Upper lobe of right lung (tissue), 1 donor: ENCODE data around the gene ZNF80. TPM values are rescaled to one million over a fixed set of nuclear protein-coding genes. Genes with fewer than 3 reads are reported as not detected.
"Not testable (repeated sequence)": the region's sequence is repeated elsewhere in the genome, so short reads cannot be mapped to it uniquely, and the experiment has no call there.

Source experiments
- ATAC-seq: fragments of 200-7000 bp; cut with Tn5 transposase; one replicate; pipeline ENCODE4 v1.9.1; 2020; ENCODE audit warnings: mild to moderate bottlenecking, moderate library complexity
- DNase-seq: peaks from one replicate; pipeline ENCODE4 v3.0.0-alpha.2; 2020
- H3K27ac ChIP-seq: fragments of 200-600 bp; one replicate; pipeline ENCODE4 v1.8.0; 2022
- H3K27me3 ChIP-seq: fragments of 200-600 bp; one replicate; pipeline ENCODE4 v1.8.0; 2022; ENCODE audit warnings: mild to moderate bottlenecking
- H3K36me3 ChIP-seq: fragments of 200-600 bp; one replicate; pipeline ENCODE4 v1.8.0; 2022
- H3K4me1 ChIP-seq: fragments of 200-600 bp; one replicate; pipeline ENCODE4 v1.8.0; 2022
- H3K4me3 ChIP-seq: fragments of 200-600 bp; one replicate; pipeline ENCODE4 v1.8.0; 2022; ENCODE audit warnings: mild to moderate bottlenecking
- H3K9me3 ChIP-seq: fragments of 200-600 bp; one replicate; pipeline ENCODE4 v1.8.0; 2022
- intact Hi-C: fragments of 100-400 bp; cut with DNase I; formaldehyde crosslinking; loops from one replicate; pipeline ENCODE4 v1.11.0; 2022
- long read RNA-seq: library from polyadenylated mRNA; unstranded; transcript quantifications from one replicate; pipeline ENCODE4 v2.0.0, GENCODE V29; 2021
- total RNA-seq: library from RNA; stranded (reverse); fragmentation: NEBNext Ultra II Directional; extraction: Animal tissue kit (Norgen Biotek cat#: 25700); gene quantifications from one replicate; pipeline ENCODE4 v1.2.1, GENCODE V29; 2021
- TF ChIP-seq, protein P1 (sequence below): fragments of 200-600 bp; IDR thresholded peaks from one replicate; pipeline ENCODE4 v1.8.0; 2022; ENCODE audit warnings: antibody characterized with exemption
- donor health status: DM: no; HTN: yes; CAD: no; lungs with severe emphysema.

ZNF80 gene
- not detected for total RNA-seq
- long read RNA-seq: 0 reads

DNA sequence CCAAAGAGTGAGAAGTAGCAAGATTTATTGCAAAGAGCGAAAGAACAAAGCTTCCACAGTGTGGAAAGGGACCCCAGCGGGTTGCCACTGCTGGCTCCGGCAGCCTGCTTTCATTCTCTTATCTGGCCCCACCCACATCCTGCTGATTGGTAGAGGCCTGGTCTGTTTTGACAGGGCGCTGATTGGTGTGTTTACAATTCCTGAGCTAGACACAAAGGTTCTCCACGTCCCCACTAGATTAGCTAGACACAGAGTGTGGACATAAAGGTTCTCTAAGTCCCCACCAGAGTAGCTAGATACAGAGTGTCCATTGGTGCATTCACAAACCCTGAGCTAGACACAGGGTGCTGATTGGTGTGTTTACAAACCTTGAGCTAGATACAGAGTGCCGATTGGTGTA, at the start of gene ZNF80:
ZNF80 (minus strand) TSS at position 101 of the 400 bp plus-strand sequence. CDS start 504 bp downstream, outside the sequence.
- H3K4me1 ChIP-seq, H3K36me3 ChIP-seq, intact Hi-C loops, H3K4me3 ChIP-seq, H3K27ac ChIP-seq, DNase-seq, H3K27me3 ChIP-seq, H3K9me3 ChIP-seq, ATAC-seq: not testable (repeated sequence)

DNA sequence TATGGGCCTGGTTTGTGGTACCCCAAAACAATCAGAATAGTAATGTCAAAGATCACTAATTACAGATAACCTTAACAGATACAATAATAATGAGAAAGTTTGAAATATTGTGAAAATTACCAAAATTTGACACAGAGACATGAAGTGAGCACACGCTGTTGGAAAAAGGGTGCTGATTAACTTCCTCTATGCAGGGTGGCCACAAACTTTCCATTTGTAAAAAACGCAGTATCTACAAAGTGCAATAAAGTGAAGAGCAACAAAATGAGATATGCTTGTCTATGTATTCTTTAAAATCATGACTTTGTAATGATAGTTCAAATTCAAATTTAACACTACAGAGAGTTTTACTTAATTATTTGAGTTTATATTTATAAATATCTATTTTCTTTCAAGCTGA, 48.9 kb upstream of the ZNF80 start:
- Histone ChIP-seq H3K4me1 (no peaks in the 10 kb centered on the region), H3K36me3 (no peaks in the 10 kb centered on the region), H3K27me3 (no peaks in the 10 kb centered on the region), H3K27ac (no peak overlapping the region), H3K4me3 (no peak overlapping the region), H3K9me3 (no peaks in the 10 kb centered on the region)
- intact Hi-C loops: no loop called here
- DNase-seq (no peak), ATAC-seq (no peak)
- TF ChIP-seq, protein P1, sequence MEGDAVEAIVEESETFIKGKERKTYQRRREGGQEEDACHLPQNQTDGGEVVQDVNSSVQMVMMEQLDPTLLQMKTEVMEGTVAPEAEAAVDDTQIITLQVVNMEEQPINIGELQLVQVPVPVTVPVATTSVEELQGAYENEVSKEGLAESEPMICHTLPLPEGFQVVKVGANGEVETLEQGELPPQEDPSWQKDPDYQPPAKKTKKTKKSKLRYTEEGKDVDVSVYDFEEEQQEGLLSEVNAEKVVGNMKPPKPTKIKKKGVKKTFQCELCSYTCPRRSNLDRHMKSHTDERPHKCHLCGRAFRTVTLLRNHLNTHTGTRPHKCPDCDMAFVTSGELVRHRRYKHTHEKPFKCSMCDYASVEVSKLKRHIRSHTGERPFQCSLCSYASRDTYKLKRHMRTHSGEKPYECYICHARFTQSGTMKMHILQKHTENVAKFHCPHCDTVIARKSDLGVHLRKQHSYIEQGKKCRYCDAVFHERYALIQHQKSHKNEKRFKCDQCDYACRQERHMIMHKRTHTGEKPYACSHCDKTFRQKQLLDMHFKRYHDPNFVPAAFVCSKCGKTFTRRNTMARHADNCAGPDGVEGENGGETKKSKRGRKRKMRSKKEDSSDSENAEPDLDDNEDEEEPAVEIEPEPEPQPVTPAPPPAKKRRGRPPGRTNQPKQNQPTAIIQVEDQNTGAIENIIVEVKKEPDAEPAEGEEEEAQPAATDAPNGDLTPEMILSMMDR: no peak

DNA sequence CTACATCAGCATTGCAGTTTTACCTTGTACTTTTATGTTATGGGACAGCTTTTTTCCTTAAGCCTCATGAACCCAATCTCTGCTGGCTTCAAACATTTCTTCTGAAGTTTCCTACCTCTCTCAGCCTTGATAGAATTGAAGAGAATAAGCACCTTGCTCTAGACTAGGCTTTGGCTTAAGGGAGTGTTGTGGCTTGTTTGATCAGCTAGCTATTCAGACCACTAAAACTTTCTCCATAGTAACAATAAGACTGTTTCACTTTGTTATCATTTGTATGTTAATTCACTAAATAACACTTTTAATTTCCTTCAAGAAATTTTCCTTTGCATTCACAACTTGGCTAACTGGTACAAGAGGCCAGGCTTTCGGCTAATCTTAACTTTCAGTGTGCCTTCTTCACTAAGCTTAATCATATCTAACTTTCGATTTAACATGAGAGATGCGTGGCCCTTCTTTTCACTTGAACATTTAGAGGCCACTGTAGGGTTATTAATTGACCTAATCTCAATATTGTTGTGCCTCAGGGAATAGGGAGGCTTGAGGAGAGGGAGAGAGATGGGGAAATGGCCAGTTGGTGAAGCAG, 48.4 kb upstream of the ZNF80 start:
- H3K4me3 ChIP-seq: no peak overlapping the region
- DNase-seq: no peak
- H3K36me3 ChIP-seq: no peaks in the 10 kb centered on the region
- no peaks in the 10 kb centered on the region for H3K9me3 ChIP-seq
- no peak overlapping the region for H3K27ac ChIP-seq
- H3K4me1 ChIP-seq: no peaks in the 10 kb centered on the region
- TF ChIP-seq, protein P1: no peak
- intact Hi-C loops: no loop called here
- no peak for ATAC-seq
- no peaks in the 10 kb centered on the region for H3K27me3 ChIP-seq

DNA sequence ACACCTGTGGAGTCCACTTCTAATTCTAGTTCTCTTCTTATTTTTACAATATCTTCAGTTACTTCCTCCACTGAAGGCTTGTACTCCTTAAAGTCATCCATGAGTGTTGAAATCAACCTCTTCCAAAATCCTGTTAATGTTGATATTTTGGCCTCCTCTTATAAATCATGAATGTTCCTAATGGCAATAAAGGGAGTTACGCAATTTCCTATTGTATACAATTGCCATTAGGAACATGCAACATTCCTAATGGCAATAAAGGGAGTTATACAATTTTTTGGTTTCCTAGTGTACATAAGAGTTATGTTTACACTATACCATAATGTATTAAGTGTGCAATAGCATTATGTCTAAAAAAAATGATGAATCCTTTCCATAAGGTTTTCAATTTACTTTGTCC, 47.3 kb upstream of the ZNF80 start:
- no peak for DNase-seq
- ATAC-seq: no peak
- Histone ChIP-seq H3K9me3 (no peaks in the 10 kb centered on the region), H3K27ac (no peak overlapping the region), H3K36me3 (no peaks in the 10 kb centered on the region), H3K4me1 (no peaks in the 10 kb centered on the region), H3K4me3 (no peak overlapping the region), H3K27me3 (no peaks in the 10 kb centered on the region)
- TF ChIP-seq, protein P1: no peak
- intact Hi-C loops: no loop called here

DNA sequence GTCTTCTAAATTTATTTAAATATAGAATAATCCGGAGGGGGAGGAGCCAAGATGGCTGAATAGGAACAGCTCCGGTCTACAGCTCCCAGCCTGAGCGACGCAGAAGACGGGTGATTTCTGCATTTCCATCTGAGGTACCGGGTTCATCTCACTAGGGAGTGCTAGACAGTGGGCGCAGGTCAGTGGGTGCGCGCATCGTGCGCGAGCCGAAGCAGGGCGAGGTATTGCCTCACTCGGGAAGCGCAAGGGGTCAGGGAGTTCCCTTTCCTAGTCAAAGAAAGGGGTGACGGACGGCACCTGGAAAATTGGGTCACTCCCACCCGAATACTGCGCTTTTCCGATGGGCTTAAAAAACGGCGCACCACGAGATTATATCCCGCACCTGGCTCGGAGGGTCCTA, 39.5 kb upstream of the ZNF80 start:
- ATAC-seq, DNase-seq, H3K36me3 ChIP-seq, H3K9me3 ChIP-seq, H3K27me3 ChIP-seq, intact Hi-C loops, H3K4me1 ChIP-seq, H3K27ac ChIP-seq, H3K4me3 ChIP-seq: not testable (repeated sequence)

DNA sequence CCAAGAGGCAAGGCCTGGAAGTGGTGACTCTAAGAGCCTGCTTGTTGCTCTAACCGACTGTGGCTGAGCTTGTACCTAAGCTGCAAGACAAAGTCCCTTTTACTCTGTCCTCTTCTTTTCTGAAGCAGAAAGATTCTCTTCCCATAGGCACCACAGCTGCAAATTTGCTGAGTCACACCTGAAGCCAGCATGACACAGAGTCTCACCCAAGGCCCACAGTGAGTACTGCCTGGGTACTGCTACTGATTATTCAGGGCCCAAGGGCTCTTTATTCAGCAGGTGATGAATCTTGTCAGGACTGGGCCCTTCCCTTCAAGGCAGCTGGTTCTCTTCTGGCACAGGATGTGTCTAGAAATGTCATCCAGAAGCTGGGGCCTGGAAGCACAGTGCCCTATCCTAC, 37.6 kb upstream of the ZNF80 start:
- DNase-seq (no peak), ATAC-seq (no peak)
- TF ChIP-seq, protein P1: no peak
- Histone ChIP-seq H3K9me3 (no peaks in the 10 kb centered on the region), H3K27me3 (no peaks in the 10 kb centered on the region), H3K27ac (no peak overlapping the region), H3K36me3 (no peaks in the 10 kb centered on the region), H3K4me1 (no peaks in the 10 kb centered on the region), H3K4me3 (no peak overlapping the region)
- intact Hi-C loops: no loop called here

DNA sequence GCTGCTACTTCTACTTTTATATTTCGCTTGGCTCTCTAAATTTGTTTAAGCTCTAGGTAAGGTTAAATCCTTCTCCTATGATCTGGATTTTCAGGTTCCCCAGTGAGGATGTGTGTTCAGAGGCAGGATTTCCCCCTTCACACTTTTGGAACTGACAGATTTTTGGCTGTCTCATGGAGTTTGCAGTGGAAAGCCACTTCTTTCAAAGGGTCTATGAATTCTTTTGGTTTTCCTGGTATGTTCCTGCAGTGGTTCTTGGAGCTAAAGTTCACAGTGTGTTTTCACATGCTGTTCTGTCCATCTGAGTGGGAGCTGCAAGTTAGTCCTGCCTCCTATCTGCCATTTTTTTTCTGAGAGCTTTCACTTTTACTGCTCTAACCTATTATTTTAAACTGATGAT, 34.9 kb upstream of the ZNF80 start:
- H3K4me3 ChIP-seq: no peak overlapping the region
- no peaks in the 10 kb centered on the region for H3K27me3 ChIP-seq
- DNase-seq: no peak
- no peaks in the 10 kb centered on the region for H3K9me3 ChIP-seq
- intact Hi-C loops: no loop called here
- TF ChIP-seq, protein P1: no peak
- ATAC-seq: no peak
- no peaks in the 10 kb centered on the region for H3K36me3 ChIP-seq
- no peak overlapping the region for H3K27ac ChIP-seq
- H3K4me1 ChIP-seq: no peaks in the 10 kb centered on the region
